Dermis blood vessel endothelial cell (primary cell): Measurements from ENCODE around the gene LRRFIP1. TPM values are rescaled to one million over a fixed set of nuclear protein-coding genes. Genes with fewer than 3 reads are reported as not detected.

Experiments used
- DNase-seq: peaks from one replicate; pipeline ENCODE4 v3.0.0; 2010
- total RNA-seq: library from RNA; depleted of rRNA; stranded (reverse); fragments of >200 nt; gene quantifications from 2 replicates; pipeline ENCODE4 v1.2.3, GENCODE V29; 2014

The LRRFIP1 gene
- total RNA-seq, 1 donor from 2014 or later, result 198 TPM

- no peak for DNase-seq
These were observed 78.9 kb downstream of the LRRFIP1 start for GRCh38 chr2:237706257-237706656.

DNA sequence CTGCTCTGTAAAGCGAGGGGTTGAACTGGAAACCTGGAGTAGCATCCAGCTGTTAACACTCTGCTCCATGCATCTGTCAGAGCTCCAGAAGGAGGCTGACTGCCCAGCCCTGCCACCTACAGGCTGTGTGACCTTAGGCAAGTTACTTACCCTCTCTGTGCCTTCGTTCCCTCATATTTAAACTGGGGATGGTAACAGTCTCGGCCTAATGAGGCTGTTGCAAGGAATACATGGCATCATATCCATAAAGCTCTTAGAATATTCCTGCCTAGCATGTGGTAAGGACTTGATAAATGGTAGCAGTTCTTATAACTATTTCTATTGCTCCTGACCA lies 80.6 kb downstream of the LRRFIP1 start:
- DNase-seq, result no peak

DNA sequence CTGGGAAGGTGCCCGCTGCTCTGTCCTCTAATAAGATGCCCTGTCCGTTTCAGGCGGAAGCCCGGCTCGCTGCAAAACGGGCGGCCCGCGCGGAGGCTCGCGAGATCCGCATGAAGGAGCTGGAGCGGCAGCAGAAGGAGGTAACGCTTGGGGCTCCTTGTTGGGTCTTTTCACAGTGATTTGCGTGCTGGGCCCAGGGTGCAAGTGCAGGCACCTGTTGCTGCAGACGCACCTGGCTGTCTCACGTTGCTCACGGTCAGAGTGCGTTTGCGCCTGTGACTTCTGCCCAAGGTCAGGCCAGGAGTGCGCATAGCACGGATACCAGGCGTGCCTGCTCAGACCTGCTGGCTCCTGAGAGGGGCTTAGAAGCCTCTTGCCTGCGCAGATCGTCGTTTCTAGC lies 81.1 kb downstream of the LRRFIP1 start:
- DNase-seq, result no peak

GRCh38 chr2:237708961-237709360 lies 81.6 kb downstream of the LRRFIP1 start:
- DNase-seq, result no peak

DNA sequence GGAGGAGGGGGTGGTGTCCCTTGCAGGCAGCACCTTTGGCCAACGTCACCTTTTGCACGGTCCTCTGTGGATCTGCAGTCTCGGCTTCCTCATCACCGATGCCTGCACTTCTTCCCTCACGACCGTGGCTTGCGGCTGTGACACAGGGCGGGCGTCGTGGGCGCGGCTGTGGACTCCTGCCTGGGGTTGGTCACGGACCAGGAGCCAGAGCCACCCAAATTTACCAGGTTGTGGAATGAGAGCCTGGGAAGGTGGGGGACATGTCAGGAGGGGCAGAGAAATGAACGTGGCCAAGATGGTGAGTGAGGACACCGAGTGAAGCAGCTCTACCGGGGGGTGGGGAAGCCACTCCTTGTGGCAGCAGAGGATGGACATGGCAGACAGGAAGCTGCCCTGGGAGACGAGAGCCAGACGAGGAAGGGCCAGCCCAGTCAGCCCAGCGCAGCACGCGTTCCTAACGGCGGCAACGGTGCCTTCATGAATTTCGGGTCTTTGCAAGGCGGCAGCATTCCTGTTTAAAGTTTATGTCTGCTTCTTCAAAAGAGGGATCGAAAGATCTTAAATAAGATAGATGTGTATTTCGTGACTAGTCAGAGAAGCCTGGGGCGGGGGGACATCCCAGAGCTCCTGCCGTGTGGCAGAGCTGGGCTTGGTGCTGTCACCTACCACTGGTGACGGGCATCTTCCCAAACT lies 84.2 kb downstream of the LRRFIP1 start:
- no peak for DNase-seq

DNA sequence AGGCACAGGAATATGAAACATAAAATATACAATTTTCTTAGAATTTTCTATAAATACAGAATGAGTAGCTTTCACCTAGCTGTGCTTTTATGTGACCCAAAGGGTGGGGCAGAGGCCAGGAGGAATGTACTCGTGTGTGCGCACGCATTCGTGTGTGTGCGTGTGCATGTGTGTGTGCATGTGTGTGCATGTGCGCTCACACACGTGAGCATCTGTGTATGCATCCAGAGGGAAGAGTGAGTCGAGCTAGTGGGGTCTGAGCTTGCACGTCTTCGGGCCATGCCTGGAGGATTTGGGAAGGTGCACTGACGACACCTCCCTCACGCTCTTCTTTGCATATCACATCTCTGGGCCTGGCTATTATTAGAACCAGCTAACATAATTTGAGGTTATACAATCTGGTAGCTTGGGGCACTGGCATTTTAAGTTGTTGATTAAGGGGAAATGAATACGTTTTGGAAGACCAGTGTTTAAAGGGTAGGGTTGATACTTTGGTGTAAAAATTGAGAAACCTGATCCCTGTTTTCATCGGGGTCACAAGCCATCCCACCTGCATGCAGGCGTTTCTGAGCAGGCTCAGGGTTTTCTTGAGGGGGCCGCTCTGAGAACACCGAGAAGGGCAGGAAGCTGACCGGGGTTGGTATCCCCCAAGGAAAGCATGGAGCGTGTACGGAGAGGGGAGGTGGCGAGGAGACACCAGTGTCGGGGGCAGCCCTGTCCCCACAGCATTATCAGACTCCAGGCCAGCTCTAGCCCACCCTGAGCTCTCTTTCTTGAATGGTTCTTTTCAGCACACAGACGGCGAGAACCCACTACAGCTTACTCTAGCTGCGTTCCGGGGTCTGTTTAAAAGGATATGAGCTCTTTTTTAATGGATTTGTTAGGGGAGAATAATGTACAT lies 85.3 kb downstream of the LRRFIP1 start:
- no peak for DNase-seq

- peak; percentile 61 for DNase-seq
These were observed 87.5 kb downstream of the LRRFIP1 start for GRCh38 chr2:237714690-237715458.

- peak; percentile 81 for DNase-seq
These were observed 88.1 kb downstream of the LRRFIP1 start for GRCh38 chr2:237715459-237715947.

GRCh38 chr2:237716011-237716410 lies 88.6 kb downstream of the LRRFIP1 start:
- no peak for DNase-seq

DNA sequence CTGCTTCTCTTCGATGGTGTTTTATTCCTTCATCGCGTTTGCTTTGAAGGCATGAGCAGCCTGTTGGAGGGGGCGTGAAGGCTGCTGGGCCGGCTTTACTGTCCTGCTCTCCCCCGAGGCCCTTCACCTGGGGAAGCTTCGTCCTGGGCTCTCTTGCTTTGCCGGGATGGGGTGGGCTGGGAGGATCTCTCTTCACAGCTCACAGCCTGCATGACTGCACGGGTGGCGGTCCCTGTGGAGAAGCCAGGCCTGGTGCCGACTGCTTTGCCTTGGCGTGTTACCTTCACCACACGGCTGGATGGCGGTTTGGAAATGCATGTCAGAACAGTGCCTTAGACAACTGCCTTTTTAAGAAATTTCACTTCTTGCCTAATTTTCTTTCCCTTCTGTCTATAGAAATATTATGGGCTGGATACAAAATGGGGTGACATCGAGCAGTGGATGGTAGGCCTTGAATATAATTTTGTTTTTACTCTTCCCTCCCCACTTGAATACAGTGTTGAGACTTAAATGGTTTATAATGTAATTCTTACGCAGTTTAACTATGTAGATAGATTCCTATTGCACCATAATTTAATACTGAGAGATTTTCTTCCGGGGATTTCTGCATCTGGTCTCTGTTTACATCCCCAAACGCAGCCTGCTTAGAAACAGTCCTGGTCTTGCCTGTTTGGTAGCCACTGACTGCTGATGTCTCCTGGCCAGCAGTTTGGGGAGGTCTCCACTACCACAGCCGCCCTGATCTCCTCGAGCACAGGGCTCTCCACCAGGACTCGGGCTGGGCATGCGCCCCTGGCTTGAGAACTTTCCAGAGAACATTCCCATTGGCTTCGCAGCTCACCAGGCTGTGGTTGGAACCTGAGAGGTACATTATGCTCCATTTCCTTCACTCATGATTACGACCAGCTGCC lies 90.2 kb downstream of the LRRFIP1 start:
- no peak for DNase-seq

DNA sequence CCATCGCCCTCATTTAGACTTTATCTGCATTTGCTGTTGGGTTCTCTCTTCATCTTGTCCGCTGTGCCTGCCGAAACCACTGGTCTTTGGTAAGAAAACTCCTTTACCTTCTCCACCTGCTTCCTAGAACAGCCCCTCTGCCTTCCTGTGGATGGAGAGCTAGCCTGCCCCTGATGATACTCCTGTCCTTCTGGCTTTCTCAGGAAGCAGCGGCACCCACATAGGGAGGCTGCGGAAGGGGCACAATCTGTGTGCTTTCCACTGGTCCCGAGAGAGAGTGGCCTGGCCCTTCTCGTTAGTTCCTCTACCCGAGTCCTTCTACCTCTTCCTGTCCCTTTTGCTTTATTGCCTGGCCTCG lies 90.9 kb downstream of the LRRFIP1 start:
- DNase-seq, result no peak

- DNase-seq, result no peak
These were observed 93.1 kb downstream of the LRRFIP1 start for GRCh38 chr2:237720444-237720843.

GRCh38 chr2:237720957-237721356 lies 93.6 kb downstream of the LRRFIP1 start:
- DNase-seq, result no peak

- no peak for DNase-seq
These were observed 94.1 kb downstream of the LRRFIP1 start for GRCh38 chr2:237721458-237721857.

DNA sequence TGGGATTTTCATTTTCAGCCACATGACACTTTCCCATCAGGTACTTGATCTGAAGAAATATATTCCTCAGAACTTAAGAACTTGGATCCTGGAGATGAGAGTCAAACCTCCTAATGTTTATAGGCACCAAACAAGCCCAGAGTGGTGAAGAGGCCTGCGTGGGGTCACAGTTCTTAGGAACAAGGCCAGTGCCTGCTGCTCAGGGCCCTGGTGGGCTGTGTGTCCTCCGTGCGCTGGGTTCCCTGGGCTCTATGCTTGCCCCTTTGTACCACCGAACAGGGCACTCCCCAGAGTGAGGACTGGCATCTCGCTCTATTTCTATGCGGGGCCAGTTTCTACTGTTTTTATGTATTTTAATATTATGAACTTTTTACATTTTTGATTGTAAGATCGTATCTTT lies 95.2 kb downstream of the LRRFIP1 start:
- no peak for DNase-seq

DNA sequence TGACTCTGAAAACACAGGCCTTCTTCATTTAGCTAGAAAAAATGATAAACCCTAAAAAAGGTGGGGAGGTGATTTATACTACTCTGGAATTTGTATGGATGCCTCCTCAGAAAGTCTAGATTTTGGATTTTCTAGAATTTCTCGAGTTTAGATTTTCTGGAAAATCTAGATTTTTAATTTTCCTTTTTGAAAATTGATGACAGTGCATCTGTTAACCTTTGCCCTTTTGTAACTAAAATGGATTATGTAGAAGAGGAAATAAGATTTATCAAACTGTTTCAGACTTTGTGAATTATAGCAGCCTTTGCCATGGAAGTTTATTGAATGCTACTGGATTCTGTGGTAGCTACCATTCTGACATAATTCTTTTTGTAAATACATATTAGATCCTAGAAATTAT lies 95.6 kb downstream of the LRRFIP1 start:
- no peak for DNase-seq

DNA sequence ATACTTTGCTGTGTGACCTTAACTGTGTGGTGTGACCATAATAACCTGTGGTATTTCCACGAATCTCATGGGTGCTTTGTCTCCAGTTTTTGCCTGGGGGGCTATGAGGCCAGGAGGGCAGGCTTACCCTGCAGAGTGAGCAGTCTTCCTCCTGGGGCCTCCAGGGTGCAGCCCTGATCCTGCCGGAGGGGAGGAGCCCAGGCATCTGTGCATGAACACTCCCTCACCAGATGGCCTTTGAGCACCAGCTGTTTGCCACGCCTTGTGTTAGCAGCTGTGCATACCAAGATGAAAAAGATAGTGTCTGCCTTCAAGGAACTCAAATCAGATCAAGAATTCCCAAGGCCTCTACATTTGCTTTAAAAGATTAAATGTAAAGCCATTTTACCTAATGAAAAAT lies 96.2 kb downstream of the LRRFIP1 start:
- peak; percentile 57 for DNase-seq

DNA sequence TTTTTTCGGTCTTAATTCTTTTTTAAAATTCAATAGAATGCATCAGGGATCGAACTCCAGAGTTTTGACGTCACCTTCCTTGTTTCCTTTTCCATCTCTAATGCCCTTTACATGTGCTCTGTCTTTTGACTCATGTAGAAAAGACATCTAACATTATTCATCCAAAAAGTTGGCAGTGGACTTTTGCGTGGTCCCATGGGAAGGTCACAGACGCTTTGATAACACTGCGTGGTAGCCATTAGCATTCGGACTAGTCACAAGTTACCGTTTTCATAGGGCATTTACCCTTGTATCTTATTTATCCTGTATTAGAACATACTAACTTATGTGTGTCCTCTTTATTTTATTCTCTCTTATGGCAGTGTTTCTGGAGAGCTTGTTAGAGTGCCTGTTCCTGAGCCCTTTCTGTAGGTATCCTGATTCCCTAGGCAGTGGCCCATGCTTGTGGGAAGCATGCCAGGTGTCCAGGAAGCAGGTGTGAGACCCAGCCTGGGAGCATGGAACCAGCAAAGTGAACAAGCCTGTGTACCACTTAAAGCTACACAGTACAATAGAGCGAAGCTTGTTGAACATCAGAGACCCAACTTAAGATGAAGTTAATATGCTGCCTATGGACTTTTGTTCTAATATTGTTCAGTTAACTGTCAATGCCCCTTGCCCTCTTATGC lies 97.6 kb downstream of the LRRFIP1 start:
- peak; percentile 80 for DNase-seq

DNA sequence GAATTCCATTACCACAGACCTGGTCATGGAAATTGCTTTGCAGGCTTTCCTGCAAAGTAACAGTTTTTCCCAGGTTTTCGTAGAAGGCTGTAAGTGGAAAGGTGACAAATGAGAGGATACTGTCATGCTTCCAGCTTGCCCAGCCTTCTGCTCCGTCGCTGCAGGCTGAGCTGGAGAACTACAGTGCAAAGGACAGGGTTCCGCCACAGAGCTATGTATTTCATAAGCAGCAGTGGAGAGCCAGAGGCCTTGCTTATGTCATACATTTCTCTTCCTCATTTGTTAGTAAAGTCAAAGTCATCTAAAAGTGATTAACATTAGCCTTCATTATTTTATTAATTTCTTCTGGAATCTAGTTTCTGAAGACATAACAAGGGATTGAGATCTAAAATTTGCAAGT lies 98.3 kb downstream of the LRRFIP1 start:
- DNase-seq, result no peak

DNA sequence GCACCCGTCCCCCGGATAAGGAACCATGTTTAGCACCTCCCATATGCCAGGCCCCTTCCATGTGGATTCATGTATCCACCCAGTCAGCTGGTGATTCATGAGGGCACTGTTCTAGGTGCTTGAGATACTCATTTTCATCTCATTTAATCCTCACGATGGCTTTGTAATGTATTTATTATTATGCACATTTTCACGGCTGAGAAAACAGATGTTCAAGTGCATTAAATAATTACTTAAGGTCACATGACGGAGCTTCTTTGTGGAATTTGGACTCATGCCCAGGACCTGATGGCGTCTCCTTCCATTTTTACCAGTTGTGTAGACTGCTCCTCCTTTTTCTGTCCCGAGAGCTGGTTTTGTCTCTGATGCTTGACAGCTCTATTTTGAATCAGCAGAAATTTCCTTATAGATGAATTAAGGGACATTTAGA lies 99.0 kb downstream of the LRRFIP1 start:
- peak; percentile 94 for DNase-seq

DNA sequence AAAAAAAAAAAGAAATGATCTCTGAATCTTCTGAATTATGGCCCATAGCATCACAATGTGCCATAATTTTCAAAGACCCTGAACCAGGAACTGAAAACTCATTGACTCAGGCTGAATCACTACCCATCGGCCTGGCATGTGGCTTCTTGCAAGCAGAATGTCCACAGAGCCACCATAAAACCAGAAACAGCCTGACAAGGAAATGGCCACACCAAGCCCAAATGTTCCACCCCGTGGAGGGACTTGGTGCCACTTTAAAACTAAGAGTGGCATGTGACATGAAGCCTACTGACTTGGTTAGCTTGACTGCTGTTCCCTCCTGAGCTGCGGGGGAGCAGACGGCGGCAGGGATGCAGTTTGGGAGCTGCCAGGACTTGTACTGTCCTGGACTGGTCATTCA lies 100.0 kb downstream of the LRRFIP1 start:
- DNase-seq, result peak; percentile 49
